ENCODE measurements around the gene SYNRG.
A peak's percentile ranks its signal among the peaks of the same experiment; 100 is the strongest.
"Not testable (repeated sequence)": the region's sequence is repeated elsewhere in the genome, so short reads cannot be mapped to it uniquely, and the experiment has no call there.

Gene SYNRG

GRCh38 chr17:37513711-37514110, 95.5 kb downstream of the SYNRG start:
- no peak for DNase-seq (ENCODE audit: low spot score)
- peak overlapping the region; percentile 38 for H3K27ac ChIP-seq
- CTCF ChIA-PET = interaction anchor here (0.7 to 1.3 kb wide), 2 partner anchors 14 to 140 kb away, joined by 3 read pairs; no protein-coding TSS in a partner anchor
- TF ChIP-seq CTCF (conservative IDR thresholded peaks at IDR 0.05; ENCODE audit: low read depth) = no peak
- POLR2A ChIA-PET (ENCODE audit: low non-redundant PET) = no interaction called here

GRCh38 chr17:37512442-37513068, 96.7 kb downstream of the SYNRG start:
- peak overlapping the region; percentile 33 for H3K27ac ChIP-seq
- ChIA-PET CTCF (interaction anchor here (1.3 kb wide), 1 partner anchor 15 kb away, joined by 3 read pairs; no protein-coding TSS in a partner anchor), POLR2A (ENCODE audit: low non-redundant PET) (no interaction called here)
- DNase-seq (ENCODE audit: low spot score) = no peak
- no peak for TF ChIP-seq CTCF (conservative IDR thresholded peaks at IDR 0.05; ENCODE audit: low read depth)

- H3K27ac ChIP-seq; DNase-seq (ENCODE audit: low spot score): not testable (repeated sequence)
- ChIA-PET POLR2A (ENCODE audit: low non-redundant PET) (interaction anchor here (0.6 kb wide), 1 partner anchor 21 kb away, joined by 3 read pairs; no protein-coding TSS in a partner anchor), CTCF (interaction anchor here (0.6 to 0.7 kb wide), 2 partner anchors 330 to 767 kb away, joined by 3 read pairs; no protein-coding TSS in a partner anchor)
These were observed 97.6 kb downstream of the SYNRG start for GRCh38 chr17:37511642-37512041.

- CTCF ChIA-PET = interaction anchor here (0.7 kb wide), 1 partner anchor 63 kb away, joined by 3 read pairs; no protein-coding TSS in a partner anchor
- DNase-seq (ENCODE audit: low spot score) = no peak
- TF ChIP-seq CTCF (conservative IDR thresholded peaks at IDR 0.05; ENCODE audit: low read depth) = no peak
- H3K27ac ChIP-seq = peak overlapping the region; percentile 19
- POLR2A ChIA-PET (ENCODE audit: low non-redundant PET) = no interaction called here
These were observed 99.2 kb downstream of the SYNRG start for GRCh38 chr17:37510056-37510455.

GRCh38 chr17:37507111-37507510, 102.1 kb downstream of the SYNRG start:
- TF ChIP-seq CTCF (conservative IDR thresholded peaks at IDR 0.05; ENCODE audit: low read depth) = no peak
- POLR2A ChIA-PET (ENCODE audit: low non-redundant PET) = no interaction called here
- no peak for DNase-seq (ENCODE audit: low spot score)
- CTCF ChIA-PET = interaction anchor here (0.6 to 1.3 kb wide), 4 partner anchors 8 to 20 kb away, joined by 3 to 4 read pairs (median 3); no protein-coding TSS in a partner anchor
- peak overlapping the region; percentile 48 for H3K27ac ChIP-seq

- CTCF ChIA-PET = interaction anchor here (0.6 to 1.3 kb wide), 5 partner anchors 8 to 20 kb away, joined by 3 to 4 read pairs (median 3); no protein-coding TSS in a partner anchor
- TF ChIP-seq CTCF (conservative IDR thresholded peaks at IDR 0.05; ENCODE audit: low read depth) = peak; percentile 39
- H3K27ac ChIP-seq = peak overlapping the region; percentile 48
- POLR2A ChIA-PET (ENCODE audit: low non-redundant PET) = no interaction called here
- DNase-seq (ENCODE audit: low spot score) = peak; percentile 29
These were observed 102.5 kb downstream of the SYNRG start for GRCh38 chr17:37506678-37507077.

- no peak for DNase-seq (ENCODE audit: low spot score)
- no peak for TF ChIP-seq CTCF (conservative IDR thresholded peaks at IDR 0.05; ENCODE audit: low read depth)
- H3K27ac ChIP-seq = no peak overlapping the region
- POLR2A ChIA-PET (ENCODE audit: low non-redundant PET) = no interaction called here
- CTCF ChIA-PET = interaction anchor here (0.7 kb wide), 2 partner anchors 44 to 94 kb away, joined by 4 to 5 read pairs; no protein-coding TSS in a partner anchor
These were observed 103.9 kb downstream of the SYNRG start for GRCh38 chr17:37505333-37505732.

Measured in RWPE1 (cell line).